Endothelial cell of umbilical vein (primary cell): ENCODE measurements around the gene FAM204A. TPM values are rescaled to one million over a fixed set of nuclear protein-coding genes. Genes with fewer than 3 reads are reported as not detected.

Experiments
- BruUV-seq: library from RNA; stranded (reverse); fragments of 400-500 nt; replicated peaks from 2 replicates; lab custom pipeline; 2021; lab: Mats Ljungman, UMichigan
- CTCF ChIA-PET: fragments of 300-600, 350-600 bp; sonication (Branson Sonifier 250); formaldehyde crosslinking; loops from one replicate; lab custom pipeline; 2021; ENCODE audit warnings: antibody characterized with exemption, inconsistent platforms; lab: Charles Lee
- POLR2A ChIA-PET: fragments of 300-600, 350-600 bp; sonication (Branson Sonifier 250); formaldehyde crosslinking; loops from one replicate; lab custom pipeline; 2021; ENCODE audit warnings: antibody characterized with exemption, inconsistent platforms; lab: Charles Lee
- DNase-seq: peaks from one replicate; pipeline ENCODE4 v3.0.0-alpha.2; 2011; ENCODE audit warnings: low read depth, low spot score
- FAIRE-seq: peaks from 2 replicates; lab custom pipeline; 2011; peaks lifted over from hg19 to GRCh38; lab: Jason Lieb, UNC
- H2AFZ ChIP-seq: 2 replicates; pipeline ENCODE4 v1.6.0; 2012; ENCODE audit warnings: low read depth, low read length, control low read depth, inconsistent platforms
- H3K27ac ChIP-seq: 2 replicates; pipeline ENCODE4 v1.5.1; 2011; ENCODE audit warnings: low read depth, mild to moderate bottlenecking, control low read depth, low read length, moderate library complexity; ENCODE audit not compliant: insufficient read depth
- H3K27me3 ChIP-seq, 2 experiments: 2 replicates each; pipeline versions ENCODE4 v1.6.0 to v1.6.1; 2011; ENCODE audit warnings: low read length in 2 of 2, mixed read lengths in 1 of 2; ENCODE audit not compliant: control insufficient read depth in 2 of 2, insufficient read depth in 2 of 2
- H3K36me3 ChIP-seq, 2 experiments: 2 replicates in 1 of 2; 3 replicates in 1 of 2; pipeline ENCODE4 v1.5.1; 2011; ENCODE audit warnings: low read length in 2 of 2, mild to moderate bottlenecking in 1 of 2, moderate library complexity in 1 of 2; ENCODE audit not compliant: control insufficient read depth in 2 of 2, insufficient read depth in 2 of 2; ENCODE audit errors: extremely low read depth in 1 of 2
- H3K4me1 ChIP-seq: 3 replicates; pipeline ENCODE4 v1.5.1; 2011; ENCODE audit warnings: mild to moderate bottlenecking, low read length; ENCODE audit not compliant: control insufficient read depth, insufficient read depth; ENCODE audit errors: extremely low read depth
- H3K4me2 ChIP-seq: 2 replicates; pipeline ENCODE4 v1.6.1; 2011; ENCODE audit warnings: low read length, control low read depth, mixed read lengths; ENCODE audit not compliant: insufficient read depth
- H3K4me3 ChIP-seq, 3 experiments: fragments of 200-600 bp in 1 of 3; sonication (generic), shearing (Covaris generic) in 1 of 3; replicated peaks in 1 of 3; 2 replicates each; pipeline ENCODE4 v1.5.1; 2011 to 2016; ENCODE audit warnings: control low read depth in 3 of 3, low read length in 3 of 3, mild to moderate bottlenecking in 2 of 3, inconsistent platforms in 1 of 3, low read depth in 1 of 3, moderate library complexity in 1 of 3; ENCODE audit not compliant: insufficient read depth in 1 of 3
- H3K79me2 ChIP-seq: 2 replicates; pipeline ENCODE4 v1.6.0; 2012; ENCODE audit warnings: low read length, inconsistent platforms; ENCODE audit not compliant: control insufficient read depth, insufficient read depth
- H3K9ac ChIP-seq: replicated peaks from 2 replicates; pipeline ENCODE3; 2011; ENCODE audit warnings: low read length, control low read depth; ENCODE audit not compliant: insufficient read depth; ENCODE audit errors: extremely low read depth
- H3K9me1 ChIP-seq: replicated peaks from 3 replicates; pipeline ENCODE4 v1.6.0; 2011; ENCODE audit warnings: mild to moderate bottlenecking, low read length; ENCODE audit not compliant: control insufficient read depth, insufficient read depth; ENCODE audit errors: extremely low read depth
- H3K9me3 ChIP-seq: replicated peaks from 2 replicates; pipeline ENCODE4 v1.5.1; 2012; ENCODE audit warnings: low read length, inconsistent platforms; ENCODE audit not compliant: control insufficient read depth, insufficient read depth
- H4K20me1 ChIP-seq: replicated peaks from 2 replicates; pipeline ENCODE3; 2011; ENCODE audit warnings: mild to moderate bottlenecking, low read length; ENCODE audit not compliant: control insufficient read depth, insufficient read depth; ENCODE audit errors: extremely low read depth
- CTCF ChIP-seq, 2 donors: IDR thresholded peaks; 1 replicate in 1 of 2; 2 replicates in 1 of 2; pipeline ENCODE4 v1.5.1; 2011; ENCODE audit warnings: low read length in 2 of 2, mild to moderate bottlenecking in 2 of 2, moderate library complexity in 2 of 2, control low read depth in 1 of 2, inconsistent platforms in 1 of 2, low read depth in 1 of 2; ENCODE audit not compliant: insufficient read depth in 1 of 2; ENCODE audit errors: extremely low read depth in 1 of 2
- EZH2 ChIP-seq: IDR thresholded peaks from 2 replicates; pipeline ENCODE4 v1.6.1; 2012; ENCODE audit warnings: borderline replicate concordance, low read depth, mild to moderate bottlenecking, moderate library complexity, low read length, inconsistent platforms; ENCODE audit not compliant: severe bottlenecking
- FOS ChIP-seq: IDR thresholded peaks from 2 replicates; pipeline ENCODE4 v1.6.1; 2011; ENCODE audit warnings: mild to moderate bottlenecking, low read length, moderate library complexity, borderline replicate concordance; ENCODE audit not compliant: insufficient read depth
- GATA2 ChIP-seq: IDR thresholded peaks from 2 replicates; pipeline ENCODE4 v1.7.0; 2011; ENCODE audit warnings: low read depth, mild to moderate bottlenecking, moderate library complexity, mixed read lengths, low read length; ENCODE audit not compliant: insufficient read length, insufficient read depth
- JUN ChIP-seq: IDR thresholded peaks from 2 replicates; pipeline ENCODE4 v1.6.1; 2011; ENCODE audit warnings: borderline replicate concordance, low read depth; ENCODE audit not compliant: insufficient read length, insufficient read depth
- MAX ChIP-seq: IDR thresholded peaks from 2 replicates; pipeline ENCODE4 v1.6.1; 2011; ENCODE audit not compliant: insufficient read depth, insufficient read length
- MYC ChIP-seq: IDR thresholded peaks from one replicate; pipeline ENCODE4 v1.6.1; 2011; ENCODE audit warnings: mild to moderate bottlenecking, low read depth, low read length
- POLR2A ChIP-seq: IDR thresholded peaks from 2 replicates; pipeline ENCODE4 v1.6.1; 2012; ENCODE audit warnings: low read depth, mild to moderate bottlenecking, control low read depth, low read length
- POLR2AphosphoS5 ChIP-seq: IDR thresholded peaks from 2 replicates; pipeline ENCODE4 v1.6.1; 2012; ENCODE audit warnings: low read depth, mild to moderate bottlenecking, control low read depth, low read length, moderate library complexity; ENCODE audit not compliant: insufficient read depth
- dilution Hi-C: fragments of 300-500 bp; cut with MboI; formaldehyde crosslinking; loops from one replicate; pipeline ENCODE4 v1.15.0; 2019; ENCODE audit warnings: low sequenced_read_pairs; ENCODE audit not compliant: extremely low pct_ligation_motif_present
- intact Hi-C: fragments of 100-400 bp; cut with micrococcal nuclease; formaldehyde crosslinking; loops from one replicate; pipeline ENCODE4 v1.10.0; 2022
- polyA plus RNA-seq, 4 experiments: library from polyadenylated mRNA; depleted of rRNA in 3 of 4; stranded (reverse) in 3 of 4; unstranded in 1 of 4; fragments of >200 nt; gene quantifications; 2 replicates each; pipeline versions ENCODE4 v1.2.1 to v1.2.3, GENCODE V29; 2011 to 2012; ENCODE audit warnings: missing spikeins in 1 of 4
- total RNA-seq: library from RNA; stranded (reverse); gene quantifications from 2 replicates; pipeline ENCODE4 v1.2.3, GENCODE V29; 2021

The FAM204A gene
- total and polyA plus RNA-seq, 2 donors (not counting 3 experiments of a cell fraction or from before 2014, with no cell fraction given), result 11.1 to 73.7 TPM

GRCh38 chr10:118273662-118274061 lies 68.5 kb downstream of the FAM204A start:
- H2AFZ ChIP-seq, result no peak overlapping the region
- no peak for DNase-seq
- intact Hi-C loops, result no loop called here
- H3K36me3 ChIP-seq, result no peaks in the 10 kb centered on the region
- BruUV-seq, result no TSS peak
- H3K9ac ChIP-seq, result no peak overlapping the region
- H3K27ac ChIP-seq, result no peak overlapping the region
- dilution Hi-C loops, result no loop called here
- no peaks in the 10 kb centered on the region for H3K4me1 ChIP-seq
- POLR2A ChIA-PET, result no interaction called here
- no peak overlapping the region for H3K4me2 ChIP-seq
- H3K27me3 ChIP-seq, result peaks cover 9 to 15% of the 10 kb centered on the region in 2 experiments
- no peaks in the 10 kb centered on the region for H3K79me2 ChIP-seq
- FAIRE-seq, result no peak
- CTCF ChIA-PET, result no interaction called here
- H3K9me3 ChIP-seq, result no peaks in the 10 kb centered on the region
- TF ChIP-seq JUN, result no peak
- TF ChIP-seq CTCF (IDR thresholded peaks at IDR 0.05; ENCODE audit: extremely low read depth in 1 of 2, insufficient read depth in 1 of 2, low read depth in 1 of 2, low read length in 2 of 2), result no peak
- TF ChIP-seq MAX, result no peak
- TF ChIP-seq POLR2AphosphoS5, result no peak
- no peak for TF ChIP-seq FOS
- no peak for TF ChIP-seq GATA2
- TF ChIP-seq POLR2A, result no peak
- TF ChIP-seq MYC, result no peak
- TF ChIP-seq EZH2, result no peak
- no peaks in the 10 kb centered on the region for H3K9me1 ChIP-seq
- H3K4me3 ChIP-seq, result no peak overlapping the region
- H4K20me1 ChIP-seq, result no peaks in the 10 kb centered on the region
